ENCODE results near the gene SAMSN1.

SAMSN1 gene

DNA sequence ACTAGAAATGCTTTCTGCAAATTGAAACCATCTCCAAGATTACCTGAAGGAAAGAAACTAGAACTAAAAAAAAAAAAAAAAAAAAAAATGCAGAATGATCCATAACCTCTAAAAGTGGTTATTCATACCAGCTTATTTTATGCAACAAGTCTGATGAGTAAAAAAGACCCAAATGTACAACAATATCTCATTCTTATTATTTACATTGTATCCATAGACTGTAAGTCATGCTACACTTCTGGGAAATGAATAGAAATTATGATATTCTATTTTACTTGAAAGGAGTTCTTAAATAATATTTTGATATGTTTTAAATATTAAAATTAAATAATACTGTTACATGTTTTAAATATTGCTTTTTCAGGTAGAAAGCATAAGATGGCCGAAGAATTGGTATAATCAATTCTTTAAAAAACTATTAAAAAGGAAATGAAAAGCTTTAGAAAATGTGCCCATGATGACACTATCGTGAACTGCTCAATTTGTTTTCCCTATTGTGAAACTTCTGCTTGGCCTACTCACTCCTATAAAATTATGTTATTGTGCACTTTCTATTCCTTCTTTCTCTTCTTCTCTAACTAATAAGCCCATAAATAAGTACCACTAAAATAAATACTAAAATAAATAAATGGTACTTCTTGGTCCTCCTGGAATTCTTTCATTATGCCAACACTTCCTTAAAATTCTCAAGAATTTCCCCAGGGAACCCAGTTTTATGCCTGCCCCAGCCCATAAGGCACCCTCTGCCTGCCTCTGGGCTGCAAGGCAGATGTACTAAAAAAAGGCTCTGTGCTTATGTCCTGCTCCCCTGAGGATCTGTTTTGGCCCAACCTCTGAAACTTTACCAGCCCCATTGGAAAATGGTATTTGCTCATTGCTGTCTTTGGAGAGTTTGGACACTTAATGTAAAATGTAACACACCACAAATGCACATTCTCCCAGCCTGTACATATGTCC lies 18.1 kb downstream of the SAMSN1 start:
- H3K4me3 ChIP-seq (replicated peaks; ENCODE audit: low read depth, low read length) = peak overlapping the region; percentile 32

DNA sequence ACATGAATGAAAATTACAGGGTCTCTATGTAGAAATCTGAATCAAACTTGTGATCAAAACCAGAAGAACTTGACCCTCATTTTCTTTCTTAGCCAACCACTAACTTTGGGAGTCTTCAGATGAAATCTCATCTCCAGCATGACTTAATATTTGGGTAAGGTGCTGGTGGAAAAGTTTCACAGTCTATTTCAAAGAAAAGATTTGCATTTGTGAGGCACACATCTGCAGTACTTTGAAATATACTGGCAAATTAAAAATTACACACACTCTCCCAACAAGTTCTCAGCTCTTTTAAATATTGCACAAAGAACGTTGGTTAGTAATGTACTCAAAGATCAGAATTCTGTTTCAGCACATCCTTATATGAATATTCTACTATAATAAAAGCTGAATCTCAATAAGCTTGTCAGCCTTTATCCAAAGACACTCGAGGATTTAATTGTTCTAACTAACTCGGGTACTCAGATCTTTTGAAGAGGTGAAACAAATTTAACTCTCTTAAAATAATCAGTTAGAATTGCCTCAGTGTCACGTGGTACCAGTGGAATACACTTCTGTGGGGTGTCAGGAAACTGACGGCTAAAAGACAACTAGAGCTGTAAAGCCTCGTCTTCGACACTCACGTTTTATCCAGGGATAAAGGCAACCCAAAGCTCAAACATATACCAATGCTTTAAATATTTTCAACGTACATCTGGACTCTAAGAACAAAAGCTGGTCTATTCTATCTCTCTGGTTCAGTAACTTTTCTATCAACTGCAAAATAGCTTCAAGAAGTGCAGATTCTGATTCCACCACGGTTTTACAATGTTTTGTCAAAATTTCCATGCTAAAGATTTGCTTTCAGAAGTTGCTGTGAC lies 19.0 kb downstream of the SAMSN1 start:
- Histone ChIP-seq H3K36me3 (ENCODE audit: control insufficient read depth, insufficient read depth, low read length) (no peaks in the 10 kb centered on the region; the same call in none of the 2 replicates), H3K27me3 (replicated peaks; ENCODE audit: control insufficient read depth, insufficient read depth, low read length) (no peaks in the 10 kb centered on the region), H3K4me3 (replicated peaks; ENCODE audit: low read depth, low read length) (peak overlapping the region; percentile 32)
- no peak for DNase-seq (ENCODE audit: extremely low read depth, insufficient read length)
- TF ChIP-seq, protein P1, sequence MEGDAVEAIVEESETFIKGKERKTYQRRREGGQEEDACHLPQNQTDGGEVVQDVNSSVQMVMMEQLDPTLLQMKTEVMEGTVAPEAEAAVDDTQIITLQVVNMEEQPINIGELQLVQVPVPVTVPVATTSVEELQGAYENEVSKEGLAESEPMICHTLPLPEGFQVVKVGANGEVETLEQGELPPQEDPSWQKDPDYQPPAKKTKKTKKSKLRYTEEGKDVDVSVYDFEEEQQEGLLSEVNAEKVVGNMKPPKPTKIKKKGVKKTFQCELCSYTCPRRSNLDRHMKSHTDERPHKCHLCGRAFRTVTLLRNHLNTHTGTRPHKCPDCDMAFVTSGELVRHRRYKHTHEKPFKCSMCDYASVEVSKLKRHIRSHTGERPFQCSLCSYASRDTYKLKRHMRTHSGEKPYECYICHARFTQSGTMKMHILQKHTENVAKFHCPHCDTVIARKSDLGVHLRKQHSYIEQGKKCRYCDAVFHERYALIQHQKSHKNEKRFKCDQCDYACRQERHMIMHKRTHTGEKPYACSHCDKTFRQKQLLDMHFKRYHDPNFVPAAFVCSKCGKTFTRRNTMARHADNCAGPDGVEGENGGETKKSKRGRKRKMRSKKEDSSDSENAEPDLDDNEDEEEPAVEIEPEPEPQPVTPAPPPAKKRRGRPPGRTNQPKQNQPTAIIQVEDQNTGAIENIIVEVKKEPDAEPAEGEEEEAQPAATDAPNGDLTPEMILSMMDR (IDR thresholded peaks at IDR 0.05; ENCODE audit: insufficient read depth, low read length, poor library complexity, severe bottlenecking) = no peak

More for the DNA sequence above, 18.1 kb downstream of the SAMSN1 start:
- Histone ChIP-seq H3K27me3 (replicated peaks; ENCODE audit: control insufficient read depth, insufficient read depth, low read length) (no peaks in the 10 kb centered on the region), H3K36me3 (ENCODE audit: control insufficient read depth, insufficient read depth, low read length) (no peaks in the 10 kb centered on the region; the same call in 1 of the 2 replicates)
- no peak for DNase-seq (ENCODE audit: extremely low read depth, insufficient read length)
- TF ChIP-seq, protein P1 (IDR thresholded peaks at IDR 0.05; ENCODE audit: insufficient read depth, low read length, poor library complexity, severe bottlenecking) = no peak

DNA sequence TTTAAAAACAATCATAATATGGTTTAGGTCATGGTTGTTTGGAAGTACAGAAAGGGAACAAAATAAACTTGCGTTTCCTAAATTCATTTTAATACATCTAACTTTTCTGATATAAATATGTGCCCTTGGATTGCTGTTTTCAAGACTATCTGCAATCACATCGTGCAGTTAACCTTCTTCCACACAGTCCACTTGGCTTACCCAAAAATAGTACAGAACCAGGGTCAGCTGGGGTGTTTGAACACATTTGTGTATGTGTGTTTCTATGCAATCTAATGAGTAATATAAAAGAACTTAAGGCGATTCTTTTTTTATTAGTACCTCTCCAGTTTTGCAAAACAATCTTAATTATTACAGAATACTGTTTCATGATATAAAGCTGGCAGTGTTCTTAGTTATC lies 19.9 kb downstream of the SAMSN1 start:
- Histone ChIP-seq H3K27me3 (replicated peaks; ENCODE audit: control insufficient read depth, insufficient read depth, low read length) (no peaks in the 10 kb centered on the region), H3K4me3 (replicated peaks; ENCODE audit: low read depth, low read length) (no peak overlapping the region), H3K36me3 (ENCODE audit: control insufficient read depth, insufficient read depth, low read length) (no peaks in the 10 kb centered on the region; the same call in none of the 2 replicates)
- no peak for DNase-seq (ENCODE audit: extremely low read depth, insufficient read length)
- TF ChIP-seq, protein P1 (IDR thresholded peaks at IDR 0.05; ENCODE audit: insufficient read depth, low read length, poor library complexity, severe bottlenecking) = no peak

DNA sequence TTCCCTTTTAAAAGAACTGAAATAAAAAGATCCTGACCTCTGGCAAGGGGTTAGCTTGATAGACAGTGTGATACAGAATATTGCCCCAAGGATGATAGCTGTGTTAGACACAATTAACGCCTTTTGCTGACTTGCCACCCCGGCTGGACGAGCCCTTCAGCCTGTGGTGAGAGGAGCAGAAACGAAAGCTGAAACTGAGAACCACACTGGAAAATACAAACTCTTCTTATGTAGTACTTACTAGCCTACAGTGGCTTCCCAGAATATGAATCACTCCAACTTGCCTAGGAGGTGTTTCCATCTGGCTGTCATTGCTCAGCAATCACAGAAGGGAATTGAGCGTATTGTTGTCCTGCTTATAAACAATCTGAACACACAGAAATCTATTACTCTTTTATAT lies 22.9 kb downstream of the SAMSN1 start:
- TF ChIP-seq, protein P1 (IDR thresholded peaks at IDR 0.05; ENCODE audit: insufficient read depth, low read length, poor library complexity, severe bottlenecking) = no peak
- Histone ChIP-seq H3K27me3 (replicated peaks; ENCODE audit: control insufficient read depth, insufficient read depth, low read length) (no peaks in the 10 kb centered on the region), H3K36me3 (ENCODE audit: control insufficient read depth, insufficient read depth, low read length) (peaks cover 3% of the 10 kb centered on the region), H3K4me3 (replicated peaks; ENCODE audit: low read depth, low read length) (no peak overlapping the region)
- DNase-seq (ENCODE audit: extremely low read depth, insufficient read length) = no peak

DNA sequence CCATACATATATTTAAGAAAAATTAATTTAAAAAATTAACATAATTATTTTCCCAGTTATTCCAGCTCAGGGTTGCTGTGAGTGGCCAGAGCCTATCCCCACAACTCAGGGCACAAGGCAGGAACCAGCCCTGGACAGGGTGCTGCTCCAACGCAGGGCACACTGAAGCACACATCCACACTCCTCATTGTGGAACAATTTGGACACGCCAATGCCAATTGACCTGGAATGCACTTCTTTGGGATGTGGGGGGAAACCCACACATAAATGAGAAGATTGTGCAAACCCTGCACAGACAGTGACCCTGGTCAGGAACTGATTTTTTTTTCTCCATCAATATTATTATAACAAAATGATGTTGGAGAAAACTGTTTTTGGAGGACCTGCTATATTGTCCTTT lies 23.4 kb downstream of the SAMSN1 start:
- TF ChIP-seq, protein P1 (IDR thresholded peaks at IDR 0.05; ENCODE audit: insufficient read depth, low read length, poor library complexity, severe bottlenecking) = no peak
- no peak for DNase-seq (ENCODE audit: extremely low read depth, insufficient read length)
- no peaks in the 10 kb centered on the region for H3K27me3 ChIP-seq (replicated peaks; ENCODE audit: control insufficient read depth, insufficient read depth, low read length)
- peaks cover 4% of the 10 kb centered on the region for H3K36me3 ChIP-seq (ENCODE audit: control insufficient read depth, insufficient read depth, low read length)
- H3K4me3 ChIP-seq (replicated peaks; ENCODE audit: low read depth, low read length) = no peak overlapping the region

Measured in GM06990 (cell line).